Hematopoietic multipotent progenitor cell (in vitro differentiated cells): Measurements from ENCODE around the gene PPP1R12C. TPM values are rescaled to one million over a fixed set of nuclear protein-coding genes. Genes with fewer than 3 reads are reported as not detected.

Experiments used
- DNase-seq, 3 donors: peaks; one replicate each; pipeline ENCODE4 v3.0.0-alpha.2; 2011 to 2015; ENCODE audit warnings: low read depth in 2 of 3, low spot score in 2 of 3
- small RNA-seq: library from RNA; depleted of rRNA; stranded (forward); fragments of <200 nt; gene quantifications from one replicate; pipeline ENCODE3, GENCODE V24; 2012
- total RNA-seq: library from RNA; depleted of rRNA; stranded (reverse); fragments of >200 nt; gene quantifications from one replicate; pipeline ENCODE4 v1.2.3, GENCODE V29; 2012

PPP1R12C gene
- total RNA-seq, 1 donor, result 43.4 TPM

GRCh38 chr19:55050749-55051532 lies 66.5 kb downstream of the PPP1R12C start:
- DNase-seq, result no peak

DNA sequence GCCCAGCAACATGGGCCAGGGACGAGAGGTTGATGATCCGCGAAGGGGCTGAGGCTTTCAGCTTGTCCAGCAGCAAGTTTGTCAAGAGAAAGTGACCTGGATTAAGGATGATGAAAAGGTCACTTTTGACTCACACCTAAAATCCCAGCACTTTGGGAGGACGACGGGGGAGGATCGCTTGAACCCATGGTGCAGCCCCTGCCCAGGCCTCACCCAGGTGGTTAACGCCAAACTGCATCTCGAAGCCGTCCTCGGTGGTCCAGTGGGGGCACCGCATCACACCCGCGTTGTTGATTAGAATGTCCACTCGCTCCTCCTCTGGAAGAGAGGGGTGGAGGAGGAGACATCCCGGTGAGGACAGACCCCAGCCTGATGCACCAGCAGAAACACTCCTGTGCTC lies 69.0 kb downstream of the PPP1R12C start:
- DNase-seq, result no peak

DNA sequence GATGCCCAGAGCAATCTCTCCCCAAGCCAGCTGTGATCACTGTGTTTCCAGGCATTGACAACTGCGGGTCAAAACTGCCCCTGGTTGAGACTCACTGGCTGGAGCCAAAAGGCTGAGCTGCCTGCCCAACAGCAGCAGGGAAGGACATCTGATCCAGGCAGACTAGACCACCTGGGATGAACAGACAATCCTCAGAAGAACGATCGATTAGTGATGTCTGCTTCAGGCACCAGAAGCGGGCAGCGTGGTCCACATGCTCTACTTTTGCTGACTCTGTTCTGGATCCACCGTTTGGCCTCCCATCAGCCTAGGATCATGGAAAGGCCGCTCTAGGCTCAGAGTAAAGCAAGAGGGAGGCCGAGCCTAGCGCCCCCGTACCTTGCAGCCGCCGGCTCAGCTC lies 69.5 kb downstream of the PPP1R12C start:
- DNase-seq, result no peak

DNA sequence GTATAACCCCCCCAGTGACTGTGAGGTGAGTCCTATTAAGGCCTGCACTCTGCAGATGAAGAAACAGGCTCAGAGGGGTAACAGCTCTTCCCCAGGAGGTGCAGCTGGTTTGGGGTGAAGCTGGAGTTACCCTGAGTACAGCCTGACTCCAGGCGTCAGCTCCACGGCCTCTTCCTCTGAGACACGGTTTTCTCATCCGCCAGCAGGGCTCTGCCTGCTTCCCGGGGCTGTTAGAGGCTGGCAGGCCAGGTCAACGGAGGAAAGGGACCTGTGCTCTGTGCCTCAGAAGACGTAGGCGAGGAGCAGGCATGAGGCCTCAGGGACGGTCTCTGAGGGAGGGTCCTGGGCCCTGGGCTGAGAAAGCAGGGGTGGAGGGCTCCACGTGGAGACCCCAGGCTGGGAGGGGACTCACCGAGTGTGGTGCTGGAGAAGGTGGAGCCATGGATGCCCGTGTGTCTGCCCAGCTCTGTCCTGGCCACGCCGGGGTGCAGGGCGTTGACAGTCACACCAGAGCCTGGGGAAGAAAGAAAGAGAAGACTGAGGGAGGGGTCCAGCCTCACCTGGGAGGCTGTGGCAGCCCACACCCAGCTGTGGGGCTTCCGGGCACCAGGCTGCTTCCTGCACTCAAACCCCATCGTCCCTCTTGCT lies 70.3 kb downstream of the PPP1R12C start:
- DNase-seq, result no peak

DNA sequence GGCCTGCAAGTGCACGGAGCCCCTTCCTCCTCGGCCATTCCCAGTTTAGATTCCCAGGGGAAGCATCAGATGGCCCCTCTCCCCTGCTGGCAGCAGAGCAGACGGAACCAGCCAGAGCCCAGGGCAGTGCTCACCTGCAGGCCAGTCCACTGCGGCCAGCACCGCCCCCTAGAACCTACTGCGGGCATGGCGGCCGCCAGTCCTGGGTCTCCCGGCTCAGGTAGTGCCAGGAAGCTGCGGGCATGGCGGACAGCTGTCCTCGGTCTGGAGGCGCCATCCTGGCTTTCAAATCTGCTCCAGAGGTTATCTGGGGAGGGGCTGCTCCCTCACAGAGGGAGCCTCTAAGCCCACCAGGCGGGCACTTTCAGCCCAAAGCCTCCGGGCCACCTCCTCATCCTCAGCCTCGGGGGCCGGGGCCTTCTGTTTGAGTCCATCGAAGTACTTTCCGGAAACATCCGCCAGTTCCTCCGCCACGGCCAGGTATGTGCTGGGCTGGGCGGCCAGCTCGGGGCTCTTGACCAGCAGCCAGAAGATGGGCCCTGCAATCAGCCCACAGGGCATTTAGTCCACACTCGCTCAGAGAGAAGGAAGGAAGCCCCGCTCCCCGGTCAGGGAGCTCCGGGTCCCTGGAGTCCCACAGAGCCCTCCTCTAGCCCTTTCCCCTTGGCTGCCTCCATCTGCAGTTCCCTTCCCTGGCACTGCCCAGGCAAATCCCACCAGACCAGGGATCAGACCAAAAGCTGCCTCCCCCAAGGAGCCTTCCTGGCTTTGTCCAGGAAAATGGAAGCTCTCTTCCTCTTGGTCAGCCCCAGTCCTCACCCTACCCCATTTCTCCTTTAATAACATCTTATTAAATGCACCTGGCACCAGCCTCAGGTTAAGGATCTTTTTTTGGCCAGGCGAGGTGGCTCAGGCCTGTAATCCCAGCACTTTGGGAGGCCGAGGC lies 72.4 kb downstream of the PPP1R12C start:
- no peak for DNase-seq

- DNase-seq, result no peak
These were observed 73.2 kb downstream of the PPP1R12C start for GRCh38 chr19:55044286-55044685.

DNA sequence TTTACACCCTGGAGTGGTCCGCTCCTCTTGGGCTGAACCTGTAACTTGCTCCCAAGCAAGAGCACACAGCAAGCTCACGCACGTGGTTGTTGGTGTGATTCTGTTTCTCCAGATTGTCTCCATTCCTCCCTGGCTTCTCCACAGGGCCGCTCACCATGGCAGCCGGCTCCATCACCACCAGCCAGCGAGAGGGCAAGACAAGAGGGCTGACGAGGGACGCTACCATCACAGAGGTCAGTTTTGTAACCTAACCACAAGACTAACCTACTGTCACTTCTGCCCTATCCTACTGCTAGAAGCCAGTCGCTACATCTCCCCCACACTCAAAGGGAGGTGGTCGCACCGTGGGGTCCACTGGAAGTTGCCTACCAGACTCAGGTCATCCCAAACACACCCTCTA lies 74.7 kb downstream of the PPP1R12C start:
- DNase-seq, result no peak

- no peak for DNase-seq
These were observed 75.1 kb downstream of the PPP1R12C start for GRCh38 chr19:55042344-55042678.

DNA sequence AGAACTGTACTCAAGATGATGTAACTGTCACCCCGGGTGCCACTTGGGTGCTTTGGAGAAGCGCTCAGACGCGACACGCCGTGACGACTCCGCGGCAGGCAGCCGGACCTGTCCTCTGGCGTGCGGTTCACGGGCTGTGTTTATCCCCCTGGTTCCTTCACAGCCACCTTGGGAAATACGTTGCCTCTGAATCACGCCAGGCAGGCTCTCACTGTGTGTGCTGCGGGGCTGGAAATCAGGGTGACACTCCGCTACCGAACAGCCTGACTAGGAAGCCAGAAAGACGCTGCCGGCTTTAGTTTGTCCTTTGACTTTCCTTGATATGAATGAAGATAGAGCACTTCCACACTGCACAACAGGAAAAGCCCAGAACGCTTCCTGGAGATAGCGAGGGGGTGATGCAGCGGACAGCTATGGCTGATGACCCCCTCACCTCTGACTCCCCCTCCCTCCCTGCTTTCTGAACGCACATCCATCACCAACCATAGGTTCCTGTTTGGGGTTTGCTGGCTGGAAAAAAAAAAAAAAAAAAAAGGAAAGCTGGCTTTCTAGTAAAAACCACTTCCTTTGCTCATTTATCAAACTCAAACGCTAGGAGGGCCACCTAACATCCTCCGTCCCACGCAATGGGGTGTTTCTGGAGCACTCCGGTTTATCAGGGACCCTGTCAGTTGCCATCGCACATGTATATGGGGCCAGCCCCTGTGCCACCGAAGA lies 75.7 kb downstream of the PPP1R12C start:
- DNase-seq, result peak in 2 of 3 donors; percentile 64 to 81

GRCh38 chr19:55041244-55041626 lies 76.2 kb downstream of the PPP1R12C start:
- no peak for DNase-seq

Small RNA genes lying within 50 kb of the gene (small RNA-seq; reads per million reads assigned to genes)
- gene MIR7975 (not detected), gene RF01210 (not detected)

Other genes starting within 250 kb of the PPP1R12C start
- gene FCAR, start 243.4 kb downstream of the PPP1R12C start, total RNA-seq, result 1.3 TPM
- 11.3 TPM for gene NCR1, start 211.5 kb downstream of the PPP1R12C start, total RNA-seq
- gene NLRP7, start 170.1 kb downstream of the PPP1R12C start, total RNA-seq, result not detected
- 4.0 TPM for gene NLRP2, start 151.3 kb downstream of the PPP1R12C start, total RNA-seq
- 0.54 TPM for gene GP6, start 79.4 kb downstream of the PPP1R12C start, total RNA-seq
- gene RDH13, start 54.5 kb downstream of the PPP1R12C start, total RNA-seq, result 21.8 TPM
- gene EPS8L1, start 41.8 kb downstream of the PPP1R12C start, total RNA-seq, result 1.3 TPM
- not detected for gene TNNT1, start 31.6 kb upstream of the PPP1R12C start, total RNA-seq
- gene TNNI3, start 40.1 kb upstream of the PPP1R12C start, total RNA-seq, result not detected
- gene DNAAF3, start 49.0 kb upstream of the PPP1R12C start, total RNA-seq, result 1.3 TPM
- gene SYT5, start 62.7 kb upstream of the PPP1R12C start, total RNA-seq, result 0.54 TPM
- gene PTPRH, start 91.9 kb upstream of the PPP1R12C start, total RNA-seq, result under 0.01 TPM
- gene TMEM86B, start 111.1 kb upstream of the PPP1R12C start, total RNA-seq, result 12.4 TPM
- 307 TPM for gene PPP6R1, start 141.4 kb upstream of the PPP1R12C start, total RNA-seq
- 50.4 TPM for gene HSPBP1, start 162.5 kb upstream of the PPP1R12C start, total RNA-seq
- gene BRSK1, start 166.4 kb upstream of the PPP1R12C start, total RNA-seq, result 3.5 TPM
- 5.4 TPM for gene TMEM150B, start 207.7 kb upstream of the PPP1R12C start, total RNA-seq
- 22.4 TPM for gene KMT5C, start 222.2 kb upstream of the PPP1R12C start, total RNA-seq
- gene COX6B2, start 237.1 kb upstream of the PPP1R12C start, total RNA-seq, result 0.27 TPM
- not detected for gene GARIN5B, start 245.6 kb upstream of the PPP1R12C start, total RNA-seq